OCI-LY3 (cell line): ENCODE data around the gene DIAPH2.

Source experiments
- H2AFZ ChIP-seq: fragments of 200-600, 300-600 bp; shearing (Covaris generic); 2 replicates; pipeline ENCODE4 v1.6.0; 2014; ENCODE audit warnings: antibody characterized with exemption, low read depth, low read length
- H3K27ac ChIP-seq: fragments of 200-600, 300-600 bp; sonication (generic); 2 replicates; pipeline ENCODE4 v1.5.1; 2014; ENCODE audit warnings: mild to moderate bottlenecking, low read length, moderate library complexity, mixed read lengths
- H3K27me3 ChIP-seq: fragments of 200-600, 300-600 bp; sonication (generic); 2 replicates; pipeline ENCODE4 v1.6.1; 2014; ENCODE audit warnings: low read depth, low read length, mixed read lengths
- H3K36me3 ChIP-seq: fragments of 200-600, 300-600 bp; sonication (generic); replicated peaks from 2 replicates; pipeline ENCODE3; 2014; ENCODE audit warnings: low read depth, low read length, mixed read lengths
- H3K4me1 ChIP-seq: fragments of 300-600, 200-600 bp; sonication (generic); 2 replicates; pipeline ENCODE4 v1.6.1; 2014; ENCODE audit warnings: low read length, mixed read lengths
- H3K4me2 ChIP-seq: fragments of 200-600, 300-600 bp; sonication (generic); 2 replicates; pipeline ENCODE4 v1.6.1; 2014; ENCODE audit warnings: low read length, mixed read lengths
- H3K4me3 ChIP-seq: fragments of 300-600, 200-600 bp; sonication (generic); 2 replicates; pipeline ENCODE4 v1.5.1; 2014; ENCODE audit warnings: antibody characterized with exemption, mild to moderate bottlenecking, low read length, moderate library complexity
- H3K79me2 ChIP-seq: fragments of 300-600, 200-600 bp; shearing (Covaris generic); 2 replicates; pipeline ENCODE4 v1.6.1; 2014; ENCODE audit warnings: mild to moderate bottlenecking, low read length, mixed read lengths
- H3K9ac ChIP-seq: fragments of 300-600, 200-600 bp; shearing (Covaris generic); 2 replicates; pipeline ENCODE4 v1.6.0; 2014; ENCODE audit warnings: mild to moderate bottlenecking, low read length, moderate library complexity
- H3K9me3 ChIP-seq: fragments of 200-600, 300-600 bp; shearing (Covaris generic); 2 replicates; pipeline ENCODE4 v1.6.1; 2014; ENCODE audit warnings: low read length, mixed read lengths; ENCODE audit not compliant: insufficient read depth
- H4K20me1 ChIP-seq: fragments of 200-600, 300-600 bp; sonication (generic); 2 replicates; pipeline ENCODE4 v1.6.1; 2016; ENCODE audit warnings: low read length, mixed read lengths; ENCODE audit not compliant: insufficient read depth
- EZH2phosphoT487 ChIP-seq: fragments of 200-600 bp; shearing (Covaris generic); IDR thresholded peaks from 2 replicates; pipeline ENCODE4 v1.6.1; 2018; ENCODE audit warnings: antibody characterized with exemption, mixed run types, low read depth
- TF ChIP-seq, protein P1 (sequence below): fragments of 200-600, 300-600 bp; sonication (generic); IDR thresholded peaks from 2 replicates; pipeline ENCODE4 v1.5.1; 2014; ENCODE audit warnings: antibody characterized with exemption, low read length, low read depth

DIAPH2 gene

DNA sequence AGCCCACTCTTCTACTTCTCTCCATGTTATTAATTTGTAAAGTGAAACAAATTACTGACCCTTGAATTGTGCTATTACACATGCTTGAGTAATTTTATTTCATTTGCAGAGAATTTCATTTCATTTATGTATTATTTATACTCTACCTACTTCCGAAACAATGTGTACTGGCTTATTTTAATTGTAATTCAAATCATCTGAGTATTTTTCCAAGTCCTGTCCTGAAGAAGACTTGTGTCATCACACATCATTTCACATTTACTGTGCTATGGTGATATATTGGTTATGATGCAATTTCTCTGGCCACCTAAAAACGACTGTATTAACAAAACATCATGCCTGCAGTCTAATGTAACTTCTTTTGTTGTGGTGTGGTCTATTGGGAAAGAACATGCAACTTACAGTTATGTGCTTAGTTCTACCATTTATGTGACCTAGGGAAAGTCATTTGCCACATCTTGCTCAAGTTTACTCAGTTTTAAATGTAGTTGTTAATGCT lies 583.6 kb downstream of the DIAPH2 start:
- TF ChIP-seq EZH2phosphoT487: no peak
- TF ChIP-seq, protein P1, sequence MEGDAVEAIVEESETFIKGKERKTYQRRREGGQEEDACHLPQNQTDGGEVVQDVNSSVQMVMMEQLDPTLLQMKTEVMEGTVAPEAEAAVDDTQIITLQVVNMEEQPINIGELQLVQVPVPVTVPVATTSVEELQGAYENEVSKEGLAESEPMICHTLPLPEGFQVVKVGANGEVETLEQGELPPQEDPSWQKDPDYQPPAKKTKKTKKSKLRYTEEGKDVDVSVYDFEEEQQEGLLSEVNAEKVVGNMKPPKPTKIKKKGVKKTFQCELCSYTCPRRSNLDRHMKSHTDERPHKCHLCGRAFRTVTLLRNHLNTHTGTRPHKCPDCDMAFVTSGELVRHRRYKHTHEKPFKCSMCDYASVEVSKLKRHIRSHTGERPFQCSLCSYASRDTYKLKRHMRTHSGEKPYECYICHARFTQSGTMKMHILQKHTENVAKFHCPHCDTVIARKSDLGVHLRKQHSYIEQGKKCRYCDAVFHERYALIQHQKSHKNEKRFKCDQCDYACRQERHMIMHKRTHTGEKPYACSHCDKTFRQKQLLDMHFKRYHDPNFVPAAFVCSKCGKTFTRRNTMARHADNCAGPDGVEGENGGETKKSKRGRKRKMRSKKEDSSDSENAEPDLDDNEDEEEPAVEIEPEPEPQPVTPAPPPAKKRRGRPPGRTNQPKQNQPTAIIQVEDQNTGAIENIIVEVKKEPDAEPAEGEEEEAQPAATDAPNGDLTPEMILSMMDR: no peak
- Histone ChIP-seq H2AFZ (no peak overlapping the region), H4K20me1 (no peaks in the 10 kb centered on the region), H3K9ac (no peak overlapping the region), H3K36me3 (no peaks in the 10 kb centered on the region), H3K27me3 (no peaks in the 10 kb centered on the region), H3K4me2 (no peak overlapping the region), H3K79me2 (no peaks in the 10 kb centered on the region), H3K27ac (no peak overlapping the region), H3K9me3 (no peaks in the 10 kb centered on the region), H3K4me1 (no peaks in the 10 kb centered on the region), H3K4me3 (no peak overlapping the region)

DNA sequence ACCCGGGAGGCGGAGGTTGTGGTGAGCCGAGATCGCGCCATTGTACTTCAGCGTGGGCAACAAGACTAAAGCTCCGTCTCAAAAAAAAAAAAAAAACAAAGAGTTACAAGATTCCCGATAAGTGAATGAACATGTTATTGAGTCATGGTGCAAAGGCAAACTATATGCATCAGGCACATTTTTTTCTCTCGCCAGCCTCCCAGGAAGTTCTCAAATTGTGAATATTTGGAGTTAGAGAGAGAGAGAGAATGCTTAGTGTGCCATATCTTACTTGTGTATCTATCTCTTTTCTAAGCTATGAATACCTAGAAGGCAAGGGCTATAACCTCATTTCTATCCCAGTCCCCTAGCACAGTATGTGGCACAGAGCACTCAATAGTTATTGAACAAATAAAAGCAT lies 599.9 kb downstream of the DIAPH2 start:
- Histone ChIP-seq H3K9ac (no peak overlapping the region), H3K79me2 (no peaks in the 10 kb centered on the region), H3K9me3 (no peaks in the 10 kb centered on the region), H3K4me2 (no peak overlapping the region), H3K27ac (no peak overlapping the region), H4K20me1 (no peaks in the 10 kb centered on the region), H3K4me3 (no peak overlapping the region), H2AFZ (no peak overlapping the region), H3K36me3 (no peaks in the 10 kb centered on the region), H3K27me3 (no peaks in the 10 kb centered on the region), H3K4me1 (no peaks in the 10 kb centered on the region)
- TF ChIP-seq, protein P1: no peak
- TF ChIP-seq EZH2phosphoT487: no peak

DNA sequence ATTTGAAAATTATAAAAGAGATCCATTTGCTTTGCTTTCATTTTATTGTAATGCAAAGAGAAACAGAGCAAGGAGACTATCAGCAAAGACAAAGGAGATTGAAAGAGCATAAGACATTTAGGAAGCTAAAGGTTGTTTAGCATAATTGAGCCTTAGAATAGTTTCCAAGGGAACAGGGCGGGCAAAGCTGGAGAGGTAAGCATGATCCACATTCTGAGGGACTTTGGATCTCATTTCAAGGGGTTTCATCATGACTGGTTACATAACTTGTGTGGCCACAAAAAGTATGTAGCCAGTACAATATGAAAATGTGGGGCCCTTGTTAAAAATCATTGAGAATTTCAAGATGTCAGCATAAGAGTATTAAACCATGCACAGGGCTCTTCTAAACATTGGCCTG lies 605.6 kb downstream of the DIAPH2 start:
- Histone ChIP-seq H3K4me1 (peaks cover 8% of the 10 kb centered on the region), H3K4me3 (no peak overlapping the region), H2AFZ (no peak overlapping the region), H3K27ac (no peak overlapping the region), H3K79me2 (no peaks in the 10 kb centered on the region), H3K36me3 (no peaks in the 10 kb centered on the region), H3K9ac (no peak overlapping the region), H3K4me2 (no peak overlapping the region), H3K27me3 (no peaks in the 10 kb centered on the region), H3K9me3 (no peaks in the 10 kb centered on the region), H4K20me1 (no peaks in the 10 kb centered on the region)
- TF ChIP-seq, protein P1: no peak
- no peak for TF ChIP-seq EZH2phosphoT487

DNA sequence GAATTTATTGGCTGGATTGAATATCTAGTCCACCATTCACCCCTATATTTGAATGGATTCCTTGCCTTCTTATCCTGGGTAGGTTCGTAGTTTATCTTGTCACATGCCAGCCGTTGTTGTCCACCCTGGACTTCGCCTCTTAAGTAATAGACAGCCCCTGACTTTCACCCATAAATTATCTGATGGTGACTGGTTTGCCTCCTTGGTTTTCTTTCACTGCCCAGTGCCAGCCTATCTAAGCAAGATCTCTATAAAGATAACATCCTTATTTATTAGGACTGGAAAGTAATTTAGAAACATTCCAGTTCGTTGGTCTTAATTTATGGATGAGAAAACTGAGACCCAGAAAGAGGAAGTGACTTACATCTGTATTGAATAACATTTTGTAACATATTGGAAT lies 609.4 kb downstream of the DIAPH2 start:
- no peak overlapping the region for H3K4me2 ChIP-seq
- H3K27me3 ChIP-seq: no peaks in the 10 kb centered on the region
- H4K20me1 ChIP-seq: no peaks in the 10 kb centered on the region
- TF ChIP-seq, protein P1: no peak
- no peak for TF ChIP-seq EZH2phosphoT487
- no peak overlapping the region for H3K27ac ChIP-seq
- no peak overlapping the region for H3K4me3 ChIP-seq
- no peaks in the 10 kb centered on the region for H3K36me3 ChIP-seq
- H3K4me1 ChIP-seq: peaks cover 8% of the 10 kb centered on the region
- H3K9me3 ChIP-seq: no peaks in the 10 kb centered on the region
- no peaks in the 10 kb centered on the region for H3K79me2 ChIP-seq
- H2AFZ ChIP-seq: no peak overlapping the region
- H3K9ac ChIP-seq: no peak overlapping the region
